GM12865 (cell line): ENCODE measurements around the gene PIEZO1.

ENCODE experiments used
- DNase-seq: peaks from one replicate; pipeline ENCODE4 v3.0.0; 2010; ENCODE audit warnings: low read depth
- H3K4me3 ChIP-seq: 2 replicates; pipeline ENCODE4 v1.5.1; 2011; ENCODE audit warnings: mild to moderate bottlenecking, low read depth, low read length, control low read depth
- CTCF ChIP-seq: IDR thresholded peaks from 2 replicates; pipeline ENCODE4 v1.5.1; 2011; ENCODE audit warnings: low read length, control low read depth, low read depth, inconsistent platforms; ENCODE audit not compliant: insufficient read depth; ENCODE audit errors: missing control alignments

PIEZO1 gene

GRCh38 chr16:88784074-88784855, 755 bp downstream of the PIEZO1 start:
- peak overlapping the region; percentile 67 for H3K4me3 ChIP-seq
- peak; percentile 49 for TF ChIP-seq CTCF
- DNase-seq: peak; percentile 56

GRCh38 chr16:88783391-88784073, 1.5 kb downstream of the PIEZO1 start:
- no peak for TF ChIP-seq CTCF
- peak overlapping the region; percentile 67 for H3K4me3 ChIP-seq
- DNase-seq: peak; percentile 50

GRCh38 chr16:88782454-88783390, 2.3 kb downstream of the PIEZO1 start:
- peak overlapping the region; percentile 67 for H3K4me3 ChIP-seq
- no peak for TF ChIP-seq CTCF
- peak; percentile 53 for DNase-seq

GRCh38 chr16:88781140-88782077, 3.6 kb downstream of the PIEZO1 start:
- H3K4me3 ChIP-seq: peak overlapping the region; percentile 67
- peak; percentile 82 for DNase-seq
- no peak for TF ChIP-seq CTCF

DNA sequence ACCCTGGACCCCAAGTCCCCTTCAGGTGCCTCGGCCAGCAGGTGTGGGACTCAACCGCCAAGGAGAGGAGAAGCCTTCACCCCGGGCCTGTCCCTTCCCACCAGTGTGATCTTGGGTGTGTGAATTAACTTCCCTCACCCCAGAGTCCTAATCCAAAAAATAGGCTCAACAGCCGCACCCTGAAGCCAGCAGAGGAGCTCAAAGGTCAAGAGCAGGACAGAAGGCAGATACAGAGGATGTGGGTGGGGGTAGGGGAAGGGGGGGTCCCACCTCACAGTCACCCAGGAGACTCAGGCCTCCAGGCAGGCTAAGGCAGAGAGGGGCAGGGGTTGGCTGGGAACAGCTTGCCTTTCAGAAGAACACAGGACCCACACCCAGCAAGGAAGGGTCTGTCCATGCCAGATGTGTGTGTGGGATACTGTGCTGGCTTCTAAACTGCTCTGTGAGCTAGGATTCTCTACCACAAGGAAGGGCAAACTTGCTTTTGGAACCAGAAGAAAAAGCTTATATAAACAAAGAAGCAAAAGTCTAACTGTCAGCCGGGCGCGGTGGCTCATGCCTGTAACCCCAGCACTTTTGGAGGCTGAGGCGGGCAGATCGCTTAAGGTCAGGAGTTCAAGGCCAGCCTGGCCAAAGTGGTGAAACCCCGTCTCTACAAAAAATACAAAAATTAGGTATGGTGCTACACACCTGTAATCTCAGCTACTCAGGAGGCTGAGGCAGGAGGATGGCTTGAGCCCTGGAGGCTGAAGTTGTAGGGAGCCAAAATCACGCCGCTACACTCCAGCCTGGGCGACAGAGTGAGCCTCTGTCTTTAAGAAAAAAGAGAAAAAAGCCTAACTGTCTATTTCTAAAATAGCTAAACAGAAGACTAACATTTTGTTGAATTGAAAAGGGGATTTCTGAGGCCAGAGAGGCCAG, 4.6 kb downstream of the PIEZO1 start:
- H3K4me3 ChIP-seq: peak overlapping the region; percentile 67
- TF ChIP-seq CTCF: no peak
- no peak for DNase-seq
